Measurements from ENCODE around the gene CLASRP.

DNA sequence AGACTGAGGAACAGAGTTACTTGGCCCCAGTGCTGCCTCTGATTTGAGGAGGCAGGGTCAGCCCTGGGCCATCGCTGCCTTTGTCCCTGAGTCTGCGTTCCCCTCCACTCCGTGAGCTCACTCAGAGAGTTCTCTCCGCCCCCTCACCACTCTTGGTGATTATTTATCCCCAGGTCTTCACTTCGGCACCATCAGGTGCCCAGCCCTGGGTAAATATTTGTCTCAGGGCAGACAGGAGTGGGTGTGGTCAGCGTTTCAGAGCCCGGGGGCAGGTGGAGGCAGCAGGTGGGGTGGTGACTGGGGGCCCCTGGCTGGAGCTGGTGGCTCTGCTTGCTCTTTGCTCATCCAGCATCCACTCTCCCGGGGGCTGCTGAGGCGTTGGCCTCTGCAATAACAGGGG is 74.8 kb downstream of the CLASRP start:
- TF ChIP-seq POLR2A (IDR thresholded peaks at IDR 0.05) = no peak
- TF ChIP-seq, protein P1, sequence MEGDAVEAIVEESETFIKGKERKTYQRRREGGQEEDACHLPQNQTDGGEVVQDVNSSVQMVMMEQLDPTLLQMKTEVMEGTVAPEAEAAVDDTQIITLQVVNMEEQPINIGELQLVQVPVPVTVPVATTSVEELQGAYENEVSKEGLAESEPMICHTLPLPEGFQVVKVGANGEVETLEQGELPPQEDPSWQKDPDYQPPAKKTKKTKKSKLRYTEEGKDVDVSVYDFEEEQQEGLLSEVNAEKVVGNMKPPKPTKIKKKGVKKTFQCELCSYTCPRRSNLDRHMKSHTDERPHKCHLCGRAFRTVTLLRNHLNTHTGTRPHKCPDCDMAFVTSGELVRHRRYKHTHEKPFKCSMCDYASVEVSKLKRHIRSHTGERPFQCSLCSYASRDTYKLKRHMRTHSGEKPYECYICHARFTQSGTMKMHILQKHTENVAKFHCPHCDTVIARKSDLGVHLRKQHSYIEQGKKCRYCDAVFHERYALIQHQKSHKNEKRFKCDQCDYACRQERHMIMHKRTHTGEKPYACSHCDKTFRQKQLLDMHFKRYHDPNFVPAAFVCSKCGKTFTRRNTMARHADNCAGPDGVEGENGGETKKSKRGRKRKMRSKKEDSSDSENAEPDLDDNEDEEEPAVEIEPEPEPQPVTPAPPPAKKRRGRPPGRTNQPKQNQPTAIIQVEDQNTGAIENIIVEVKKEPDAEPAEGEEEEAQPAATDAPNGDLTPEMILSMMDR (IDR thresholded peaks at IDR 0.05 in 4 of 5, conservative IDR thresholded peaks at IDR 0.05 in 1 of 5) = no peak

Measured in gastrocnemius medialis (tissue), 4 donors.